H1 (cell line): ENCODE measurements around the gene CAPZB.

Experiments used
- ATF2 ChIP-seq: IDR thresholded peaks from 2 replicates; pipeline ENCODE4 v1.6.1; 2012; ENCODE audit warnings: low read length, inconsistent platforms
- BCL11A ChIP-seq, 2 experiments: IDR thresholded peaks; one replicate each; pipeline ENCODE4 v1.6.1; 2011; ENCODE audit warnings: low read depth in 2 of 2, low read length in 2 of 2, mild to moderate bottlenecking in 2 of 2
- CTCF ChIP-seq, 3 experiments: IDR thresholded peaks; 1 replicate in 2 of 3; 2 replicates in 1 of 3; pipeline versions ENCODE4 v1.5.1 to v1.6.1; 2011; ENCODE audit warnings: low read length in 3 of 3, mild to moderate bottlenecking in 3 of 3, inconsistent platforms in 2 of 3, low read depth in 1 of 3, moderate library complexity in 1 of 3; ENCODE audit not compliant: insufficient read depth in 1 of 3; ENCODE audit errors: control extremely low read depth in 1 of 3
- EP300 ChIP-seq, 2 experiments: IDR thresholded peaks; 1 replicate in 1 of 2; 2 replicates in 1 of 2; pipeline ENCODE4 v1.6.1; 2011 to 2012; ENCODE audit warnings: low read depth in 2 of 2, low read length in 2 of 2, mild to moderate bottlenecking in 2 of 2, borderline replicate concordance in 1 of 2, inconsistent platforms in 1 of 2, moderate library complexity in 1 of 2
- HDAC6 ChIP-seq: IDR thresholded peaks from one replicate; pipeline ENCODE4 v1.7.1; 2012; ENCODE audit warnings: low read depth, mild to moderate bottlenecking, inconsistent platforms, low read length, moderate library complexity
- PHF8 ChIP-seq: fragments of 200-600 bp; sonication (generic); conservative IDR thresholded peaks from 2 replicates; pipeline ENCODE4 v1.7.1; 2012; ENCODE audit warnings: low read depth, mild to moderate bottlenecking, inconsistent platforms, low read length, moderate library complexity
- RAD21 ChIP-seq, 2 experiments: IDR thresholded peaks in 1 of 2; conservative IDR thresholded peaks in 1 of 2; 2 replicates each; pipeline ENCODE4 v1.6.1; 2011; ENCODE audit warnings: low read depth in 2 of 2, low read length in 2 of 2, improper control_type of control experiment in 1 of 2, inconsistent platforms in 1 of 2, mild to moderate bottlenecking in 1 of 2, moderate library complexity in 1 of 2
- RNF2 ChIP-seq: fragments of 200-900, 300-1000 bp; sonication (generic); IDR thresholded peaks from 2 replicates; pipeline ENCODE4 v1.7.1; 2016; ENCODE audit warnings: borderline replicate concordance, low read depth, mild to moderate bottlenecking, antibody characterized with exemption, low read length; ENCODE audit not compliant: poor library complexity, severe bottlenecking; ENCODE audit errors: missing control alignments
- USF2 ChIP-seq: IDR thresholded peaks from 2 replicates; pipeline ENCODE4 v1.6.1; 2011; ENCODE audit warnings: low read length, improper control_type of control experiment

GRCh38 chr1:19330449-19331135 lies 154.7 kb downstream of the CAPZB start:
- TF ChIP-seq ATF2 = no peak
- no peak for TF ChIP-seq CTCF (IDR thresholded peaks at IDR 0.05; ENCODE audit: control extremely low read depth in 1 of 3, insufficient read depth in 1 of 3, low read depth in 1 of 3, low read length in 3 of 3)
- no peak for TF ChIP-seq HDAC6
- no peak for TF ChIP-seq USF2
- no peak for TF ChIP-seq RAD21 (IDR thresholded peaks at IDR 0.05 in 1 of 2, conservative IDR thresholded peaks at IDR 0.05 in 1 of 2; ENCODE audit: low read depth in 2 of 2, low read length in 2 of 2)
- no peak for TF ChIP-seq BCL11A (IDR thresholded peaks at IDR 0.05; ENCODE audit: low read depth in 2 of 2, low read length in 2 of 2)
- TF ChIP-seq PHF8 = no peak
- no peak for TF ChIP-seq RNF2
- no peak for TF ChIP-seq EP300 (IDR thresholded peaks at IDR 0.05; ENCODE audit: borderline replicate concordance in 1 of 2, low read depth in 2 of 2, low read length in 2 of 2)
